Measurements from ENCODE around the gene TCEA3.

TCEA3 gene

GRCh38 chr1:23368562-23369334, 55.8 kb downstream of the TCEA3 start:
- no peaks in the 10 kb centered on the region for H3K9me3 ChIP-seq (ENCODE audit: control insufficient read depth, low read length)
- H3K27ac ChIP-seq = peak overlapping the region; percentile 95
- H3K79me2 ChIP-seq = no peaks in the 10 kb centered on the region
- no peaks in the 10 kb centered on the region for H3K36me3 ChIP-seq (ENCODE audit: control insufficient read depth, insufficient read depth, low read length)
- no peaks in the 10 kb centered on the region for H3K27me3 ChIP-seq (ENCODE audit: control insufficient read depth, insufficient read depth, low read length)
- H3K4me2 ChIP-seq (ENCODE audit: low read length) = peak overlapping the region; percentile 99
- peak overlapping the region; percentile 99 for H3K4me3 ChIP-seq (ENCODE audit: low read depth, low read length)
- TF ChIP-seq CTCF (IDR thresholded peaks at IDR 0.05) = peak; percentile 10
- H3K4me1 ChIP-seq = peaks cover 7% of the 10 kb centered on the region
- peak overlapping the region; percentile 98 for H2AFZ ChIP-seq
- peak overlapping the region; percentile 32 for H3K9ac ChIP-seq

- H3K4me2 ChIP-seq (ENCODE audit: low read length) = peak overlapping the region; percentile 99
- no peak for TF ChIP-seq CTCF (IDR thresholded peaks at IDR 0.05)
These were observed 56.6 kb downstream of the TCEA3 start for GRCh38 chr1:23367791-23368561.

GRCh38 chr1:23367451-23367790, 57.1 kb downstream of the TCEA3 start:
- peaks cover 7% of the 10 kb centered on the region for H3K36me3 ChIP-seq (ENCODE audit: control insufficient read depth, insufficient read depth, low read length)
- H3K79me2 ChIP-seq = peaks cover under 1% of the 10 kb centered on the region
- H3K9me3 ChIP-seq (ENCODE audit: control insufficient read depth, low read length) = no peaks in the 10 kb centered on the region
- peaks cover 7% of the 10 kb centered on the region for H3K4me1 ChIP-seq
- peak overlapping the region; percentile 95 for H3K27ac ChIP-seq
- H3K27me3 ChIP-seq (ENCODE audit: control insufficient read depth, insufficient read depth, low read length) = no peaks in the 10 kb centered on the region
- peak overlapping the region; percentile 99 for H3K4me2 ChIP-seq (ENCODE audit: low read length)
- no peak overlapping the region for H3K9ac ChIP-seq
- peak overlapping the region; percentile 99 for H3K4me3 ChIP-seq (ENCODE audit: low read depth, low read length)
- TF ChIP-seq CTCF (IDR thresholded peaks at IDR 0.05) = no peak
- peak overlapping the region; percentile 88 for H2AFZ ChIP-seq

More at GRCh38 chr1:23367791-23368561, 56.6 kb downstream of the TCEA3 start:
- Histone ChIP-seq H3K9ac (no peak overlapping the region), H3K9me3 (ENCODE audit: control insufficient read depth, low read length) (no peaks in the 10 kb centered on the region), H2AFZ (peak overlapping the region; percentile 98), H3K79me2 (no peaks in the 10 kb centered on the region), H3K4me3 (ENCODE audit: low read depth, low read length) (peak overlapping the region; percentile 99), H3K4me1 (peaks cover 7% of the 10 kb centered on the region), H3K27ac (peak overlapping the region; percentile 95), H3K36me3 (ENCODE audit: control insufficient read depth, insufficient read depth, low read length) (peaks cover 1% of the 10 kb centered on the region), H3K27me3 (ENCODE audit: control insufficient read depth, insufficient read depth, low read length) (no peaks in the 10 kb centered on the region)

GRCh38 chr1:23366598-23366997, 58.0 kb downstream of the TCEA3 start:
- Histone ChIP-seq H3K4me3 (ENCODE audit: low read depth, low read length) (no peak overlapping the region), H2AFZ (no peak overlapping the region), H3K27me3 (ENCODE audit: control insufficient read depth, insufficient read depth, low read length) (no peaks in the 10 kb centered on the region), H3K4me1 (peaks cover 7% of the 10 kb centered on the region), H3K9ac (no peak overlapping the region), H3K27ac (no peak overlapping the region), H3K79me2 (peaks cover 4% of the 10 kb centered on the region), H3K4me2 (ENCODE audit: low read length) (no peak overlapping the region), H3K36me3 (ENCODE audit: control insufficient read depth, insufficient read depth, low read length) (peaks cover 12% of the 10 kb centered on the region), H3K9me3 (ENCODE audit: control insufficient read depth, low read length) (no peaks in the 10 kb centered on the region)
- no peak for TF ChIP-seq CTCF (IDR thresholded peaks at IDR 0.05)

Measured in parathyroid adenoma (tissue), 2 donors.